Fibroblast of peridontal ligament (primary cell): ENCODE measurements around the gene SPRR5.

Experiments
- DNase-seq: peaks from one replicate; pipeline ENCODE4 v3.0.0-alpha.2; 2010; ENCODE audit errors: extremely low read depth

SPRR5 gene

GRCh38 chr1:152983234-152983633 lies 36.2 kb downstream of the SPRR5 start:
- no peak for DNase-seq

- DNase-seq: no peak
Measured at GRCh38 chr1:152983743-152984142, 36.7 kb downstream of the SPRR5 start, which contains the start of gene SPRR1A. TSS of gene SPRR1A (plus strand) at chr1:152984081. CDS start at chr1:152985231, 1,150 bp downstream.

- DNase-seq: no peak
Measured at GRCh38 chr1:152986578-152986977, 39.6 kb downstream of the SPRR5 start.

GRCh38 chr1:152993186-152993585 lies 46.2 kb downstream of the SPRR5 start:
- DNase-seq: no peak

- DNase-seq: no peak
Measured at GRCh38 chr1:152995842-152996241, 48.8 kb downstream of the SPRR5 start.

GRCh38 chr1:152996633-152997400 lies 49.8 kb downstream of the SPRR5 start:
- no peak for DNase-seq

- DNase-seq: no peak
Measured at GRCh38 chr1:152997901-152998300, 50.9 kb downstream of the SPRR5 start.

- no peak for DNase-seq
Measured at GRCh38 chr1:152998476-152998875, 51.5 kb downstream of the SPRR5 start.
